ENCODE data around the gene STAT6. TPM values are rescaled to one million over a fixed set of nuclear protein-coding genes. Genes with fewer than 3 reads are reported as not detected.

STAT6 gene
- total RNA-seq, 1 experiment from 2014 or later, result 44.4 TPM

GRCh38 chr12:57048423-57049118 lies 62.6 kb downstream of the STAT6 start:
- H3K79me2 ChIP-seq (ENCODE audit: insufficient read depth, low read length), result no peaks in the 10 kb centered on the region
- no peak overlapping the region for H3K27ac ChIP-seq (ENCODE audit: insufficient read length, low read depth, low read length)
- H3K27me3 ChIP-seq (ENCODE audit: insufficient read depth, low read length), result no peaks in the 10 kb centered on the region
- H2BK20ac ChIP-seq (ENCODE audit: low read depth, low read length, poor library complexity, severe bottlenecking), result no peak overlapping the region
- H3K4me2 ChIP-seq (ENCODE audit: insufficient read depth, insufficient read length, low read length), result no peak overlapping the region
- no peaks in the 10 kb centered on the region for H3K4me1 ChIP-seq (ENCODE audit: insufficient read depth, low read length)
- H3K23me2 ChIP-seq (ENCODE audit: insufficient read length, low read depth, low read length, poor library complexity, severe bottlenecking), result no peaks in the 10 kb centered on the region
- Mint-ChIP-seq H3K9me3 (no peaks in the 10 kb centered on the region), H3K4me3 (no peak overlapping the region), H3K27me3 (ENCODE audit: low read depth) (peaks cover 5% of the 10 kb centered on the region), H3K4me1 (peaks cover 3 to 13% of the 10 kb centered on the region in 2 experiments), H3K36me3 (ENCODE audit: insufficient read depth in 1 of 3, low read depth in 3 of 3) (peaks cover 0 to 1% (median 1%) of the 10 kb centered on the region in 3 experiments; a peak in 2 of 7 replicates), H3K27ac (no peak overlapping the region)
- H3K14ac ChIP-seq (ENCODE audit: insufficient read depth, low read length), result no peak overlapping the region
- no peak overlapping the region for H2AFZ ChIP-seq (ENCODE audit: low read length)
- H3K79me1 ChIP-seq (ENCODE audit: insufficient read depth, low read depth, low read length, poor library complexity, severe bottlenecking), result no peaks in the 10 kb centered on the region
- H3K56ac ChIP-seq (ENCODE audit: insufficient read length, low read depth, low read length), result no peak overlapping the region
- H3K18ac ChIP-seq (ENCODE audit: insufficient read length, low read depth, low read length), result no peak overlapping the region
- H3K9ac ChIP-seq (ENCODE audit: extremely low read depth, insufficient read length, low read length), result no peak overlapping the region
- TF ChIP-seq, protein P1, sequence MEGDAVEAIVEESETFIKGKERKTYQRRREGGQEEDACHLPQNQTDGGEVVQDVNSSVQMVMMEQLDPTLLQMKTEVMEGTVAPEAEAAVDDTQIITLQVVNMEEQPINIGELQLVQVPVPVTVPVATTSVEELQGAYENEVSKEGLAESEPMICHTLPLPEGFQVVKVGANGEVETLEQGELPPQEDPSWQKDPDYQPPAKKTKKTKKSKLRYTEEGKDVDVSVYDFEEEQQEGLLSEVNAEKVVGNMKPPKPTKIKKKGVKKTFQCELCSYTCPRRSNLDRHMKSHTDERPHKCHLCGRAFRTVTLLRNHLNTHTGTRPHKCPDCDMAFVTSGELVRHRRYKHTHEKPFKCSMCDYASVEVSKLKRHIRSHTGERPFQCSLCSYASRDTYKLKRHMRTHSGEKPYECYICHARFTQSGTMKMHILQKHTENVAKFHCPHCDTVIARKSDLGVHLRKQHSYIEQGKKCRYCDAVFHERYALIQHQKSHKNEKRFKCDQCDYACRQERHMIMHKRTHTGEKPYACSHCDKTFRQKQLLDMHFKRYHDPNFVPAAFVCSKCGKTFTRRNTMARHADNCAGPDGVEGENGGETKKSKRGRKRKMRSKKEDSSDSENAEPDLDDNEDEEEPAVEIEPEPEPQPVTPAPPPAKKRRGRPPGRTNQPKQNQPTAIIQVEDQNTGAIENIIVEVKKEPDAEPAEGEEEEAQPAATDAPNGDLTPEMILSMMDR (conservative IDR thresholded peaks at IDR 0.05), result peak; percentile 27; the same call in 1 of the 3 replicates
- no peak overlapping the region for H2BK120ac ChIP-seq (ENCODE audit: low read depth, low read length, poor library complexity, severe bottlenecking)
- H2BK5ac ChIP-seq (ENCODE audit: insufficient read length, low read length), result no peak overlapping the region
- no peak overlapping the region for H3K4ac ChIP-seq (ENCODE audit: low read depth, low read length)
- H2AK5ac ChIP-seq (ENCODE audit: insufficient read length, low read length), result no peak overlapping the region
- H4K8ac ChIP-seq (replicated peaks; ENCODE audit: insufficient read length, low read depth, low read length), result no peak overlapping the region
- H4K5ac ChIP-seq (ENCODE audit: insufficient read length, low read depth, low read length), result no peak overlapping the region
- no peak overlapping the region for H2BK15ac ChIP-seq (ENCODE audit: low read depth, low read length)
- DNase-seq, result no peak
- H3K23ac ChIP-seq (ENCODE audit: insufficient read length, low read depth, low read length), result no peak overlapping the region
- no CpG with 5 or more reads among the region's 1 CpG for WGBS (ENCODE audit: extremely low coverage, insufficient read length, low lambda C conversion rate)
- no peak overlapping the region for H3T11ph ChIP-seq (ENCODE audit: low read length)
- no peaks in the 10 kb centered on the region for H4K20me1 ChIP-seq (ENCODE audit: control insufficient read depth, insufficient read depth, insufficient read length)
- no peaks in the 10 kb centered on the region for H3K9me3 ChIP-seq (ENCODE audit: control insufficient read depth, low read depth, low read length)
- H4K91ac ChIP-seq (ENCODE audit: insufficient read length, low read depth, low read length), result no peak overlapping the region
- H2BK12ac ChIP-seq (ENCODE audit: insufficient read length, low read depth, low read length), result no peak overlapping the region
